ENCODE measurements around the gene ICA1L.

DNA sequence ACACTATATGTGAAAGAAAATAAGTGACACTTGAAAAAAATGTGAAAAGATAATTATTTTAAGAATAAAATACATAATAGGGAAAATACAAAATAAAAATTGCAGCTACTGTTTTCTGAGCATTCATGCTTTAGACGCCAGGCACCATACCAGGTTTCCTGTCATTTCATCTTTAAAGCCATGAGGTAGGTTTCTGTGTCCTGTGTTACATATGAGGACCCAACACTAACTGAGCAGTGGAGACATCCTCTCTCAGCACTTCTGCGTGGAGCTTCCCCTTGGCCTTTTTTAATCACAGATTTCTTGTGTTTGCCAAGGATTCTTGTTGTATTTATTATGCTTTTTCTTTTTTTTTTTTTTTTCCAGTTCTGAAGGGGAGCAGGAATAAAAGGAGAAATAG, 119.5 kb downstream of the ICA1L start:
- TF ChIP-seq, protein P1, sequence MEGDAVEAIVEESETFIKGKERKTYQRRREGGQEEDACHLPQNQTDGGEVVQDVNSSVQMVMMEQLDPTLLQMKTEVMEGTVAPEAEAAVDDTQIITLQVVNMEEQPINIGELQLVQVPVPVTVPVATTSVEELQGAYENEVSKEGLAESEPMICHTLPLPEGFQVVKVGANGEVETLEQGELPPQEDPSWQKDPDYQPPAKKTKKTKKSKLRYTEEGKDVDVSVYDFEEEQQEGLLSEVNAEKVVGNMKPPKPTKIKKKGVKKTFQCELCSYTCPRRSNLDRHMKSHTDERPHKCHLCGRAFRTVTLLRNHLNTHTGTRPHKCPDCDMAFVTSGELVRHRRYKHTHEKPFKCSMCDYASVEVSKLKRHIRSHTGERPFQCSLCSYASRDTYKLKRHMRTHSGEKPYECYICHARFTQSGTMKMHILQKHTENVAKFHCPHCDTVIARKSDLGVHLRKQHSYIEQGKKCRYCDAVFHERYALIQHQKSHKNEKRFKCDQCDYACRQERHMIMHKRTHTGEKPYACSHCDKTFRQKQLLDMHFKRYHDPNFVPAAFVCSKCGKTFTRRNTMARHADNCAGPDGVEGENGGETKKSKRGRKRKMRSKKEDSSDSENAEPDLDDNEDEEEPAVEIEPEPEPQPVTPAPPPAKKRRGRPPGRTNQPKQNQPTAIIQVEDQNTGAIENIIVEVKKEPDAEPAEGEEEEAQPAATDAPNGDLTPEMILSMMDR (IDR thresholded peaks at IDR 0.05; ENCODE audit: low read depth, low read length): no peak
- TF ChIP-seq EZH2phosphoT487 (IDR thresholded peaks at IDR 0.05; ENCODE audit: low read depth): no peak
